HG02943 (cell line): Measurements from ENCODE around the gene LIPT1.
A peak's percentile ranks its signal among the peaks of the same experiment; 100 is the strongest.
"Not testable (repeated sequence)": the region's sequence is repeated elsewhere in the genome, so short reads cannot be mapped to it uniquely, and the experiment has no call there.

Experiments used
- ATAC-seq: cut with Tn5 transposase; IDR thresholded peaks from one replicate; pipeline ENCODE4 v1.9.1; 2021; ENCODE audit warnings: mild to moderate bottlenecking, low read depth, moderate library complexity; ENCODE audit not compliant: unreplicated experiment

The LIPT1 gene

DNA sequence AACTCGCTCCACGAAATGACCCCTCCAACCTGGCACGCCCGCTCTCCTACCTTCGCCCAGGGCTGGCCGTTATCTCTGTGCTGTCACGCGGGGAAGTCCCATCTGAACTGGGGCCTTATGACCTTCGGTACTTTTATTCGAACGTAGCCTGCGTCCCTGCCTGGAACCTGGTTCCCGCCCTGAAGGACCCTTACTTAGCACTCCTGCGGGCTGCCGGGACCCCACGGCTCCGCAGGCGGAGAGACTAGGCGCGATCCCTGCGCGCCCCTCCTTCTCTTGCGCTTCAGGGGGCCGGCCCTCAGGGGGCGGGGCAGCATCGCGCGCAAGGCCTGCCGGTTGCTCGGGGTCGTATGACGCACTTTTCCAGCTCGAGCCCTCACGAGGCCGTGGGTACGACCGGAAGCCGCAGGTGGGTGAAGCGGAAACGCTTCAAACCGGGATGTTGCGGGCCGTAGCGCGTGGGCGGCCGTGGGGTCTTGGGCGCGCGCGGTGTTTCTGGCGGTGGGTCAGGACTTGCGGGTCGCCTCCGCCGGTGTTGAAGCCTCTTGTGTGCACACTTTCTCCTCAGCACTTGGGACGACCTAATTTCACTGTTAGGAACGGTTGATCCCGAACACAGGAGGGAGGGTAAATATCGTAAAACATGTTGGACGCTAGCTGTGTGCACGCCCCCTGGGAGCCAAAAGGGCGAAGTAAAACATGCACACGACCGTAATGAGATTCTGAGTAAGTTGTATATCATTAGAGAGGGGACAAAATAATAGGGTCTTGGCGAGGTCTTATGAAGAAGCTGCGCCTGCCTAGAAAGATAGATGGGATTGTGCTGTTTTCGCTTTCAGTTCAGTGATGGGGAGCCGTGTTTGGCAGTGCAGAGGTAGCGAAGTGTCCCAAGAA is at the start of gene LIPT1, which contains the start of gene TSGA10:
Gene LIPT1, plus strand, starts transcription at position 325 of the 894 bp plus-strand sequence. CDS start 6,991 bp downstream, outside the sequence.
Gene TSGA10, minus strand, starts transcription at position 300 of the 894 bp plus-strand sequence. CDS start 45,503 bp downstream, outside the sequence.
- ATAC-seq: peak; percentile 95

DNA sequence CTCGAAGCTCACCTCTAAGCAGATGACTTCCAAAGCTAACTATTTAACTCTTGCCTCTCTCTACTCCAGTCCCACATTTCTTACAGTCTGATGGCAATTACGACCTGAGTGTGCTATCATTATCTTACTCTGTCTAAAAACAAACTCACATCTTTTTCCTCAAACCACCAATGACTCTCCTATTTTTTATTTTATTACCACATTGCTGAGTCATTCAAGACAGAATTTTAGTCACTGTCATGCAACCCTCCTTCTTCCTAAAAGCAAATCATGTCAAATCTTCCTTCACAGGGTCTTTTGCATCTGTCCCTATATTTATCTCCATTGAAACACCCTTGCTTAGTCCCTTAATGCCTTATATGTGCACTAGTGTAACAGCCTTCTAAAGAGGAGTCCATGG is 47.9 kb upstream of the LIPT1 start:
- no peak for ATAC-seq

DNA sequence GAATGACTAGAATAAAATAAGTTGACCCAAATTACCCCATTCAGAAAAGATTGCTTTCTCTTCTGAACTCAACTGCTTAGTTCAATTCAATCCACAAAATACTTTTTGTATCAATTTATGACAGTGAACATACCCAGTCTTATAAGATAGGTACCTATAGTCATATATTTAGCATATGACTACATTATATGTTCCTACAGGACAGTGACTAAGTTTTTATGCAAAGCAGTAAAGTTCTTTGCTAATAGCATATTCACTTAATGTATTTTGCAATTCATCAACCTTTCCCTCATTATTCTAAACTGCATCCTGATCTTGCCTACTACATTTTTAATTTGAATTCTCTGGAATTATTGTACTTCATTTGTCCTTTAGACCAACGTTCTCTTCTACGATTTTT is 43.5 kb upstream of the LIPT1 start:
- ATAC-seq: no peak

DNA sequence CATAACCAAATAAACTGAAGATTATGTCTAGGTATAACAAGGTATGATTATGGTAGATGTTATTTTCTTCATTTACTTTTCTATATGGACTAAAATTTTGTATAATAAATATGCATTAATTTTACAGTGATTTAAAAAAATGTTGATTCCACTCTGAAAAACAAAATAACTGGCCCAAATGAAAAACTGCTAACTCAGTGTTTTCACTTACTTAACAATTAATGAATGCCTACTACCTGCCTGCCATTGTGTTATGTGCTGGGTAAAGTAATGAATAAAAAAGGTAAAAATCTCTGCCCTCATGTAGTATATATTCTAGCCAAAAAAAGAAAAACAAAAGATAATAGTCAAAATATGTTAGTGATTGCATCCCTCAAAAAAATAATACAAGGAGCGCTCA is 42.8 kb upstream of the LIPT1 start:
- no peak for ATAC-seq

DNA sequence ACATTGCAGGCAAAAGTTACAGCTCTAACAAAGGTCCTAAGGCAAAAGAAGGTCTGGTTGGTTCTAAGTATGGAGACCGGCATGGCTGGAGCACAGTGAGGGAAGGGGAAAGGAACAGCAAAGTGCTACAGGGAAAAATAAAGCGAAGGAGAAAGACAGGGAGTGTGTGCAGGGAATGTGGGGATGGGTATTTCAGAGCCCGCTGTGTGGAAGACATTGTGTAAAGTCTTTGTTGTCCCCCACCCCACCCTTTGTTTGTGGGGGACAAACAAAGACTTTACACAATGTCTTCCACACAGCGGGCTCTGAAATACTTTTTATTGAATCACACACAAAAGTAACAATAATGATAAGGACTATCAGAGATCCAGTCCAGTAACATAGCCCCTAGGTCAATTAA is 42.1 kb upstream of the LIPT1 start:
- no peak for ATAC-seq

DNA sequence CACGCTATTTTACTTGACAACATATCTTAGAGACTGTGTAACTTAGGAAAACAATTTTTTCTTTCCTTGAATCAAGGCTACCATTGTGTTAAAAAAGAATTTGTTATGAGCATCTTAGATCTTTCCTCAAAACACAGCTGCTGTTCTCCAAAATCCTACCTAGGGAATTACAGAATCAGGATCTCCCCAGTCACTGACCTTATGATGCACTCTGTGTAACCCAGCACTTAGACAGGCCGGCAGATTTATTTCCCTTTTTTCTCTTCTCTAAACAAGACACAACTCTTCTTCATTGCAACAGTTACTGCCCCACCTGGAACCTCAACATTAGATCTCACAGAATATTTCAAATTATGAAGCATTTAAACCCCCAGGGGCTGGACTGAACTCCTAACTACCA is 26.8 kb upstream of the LIPT1 start:
- no peak for ATAC-seq

DNA sequence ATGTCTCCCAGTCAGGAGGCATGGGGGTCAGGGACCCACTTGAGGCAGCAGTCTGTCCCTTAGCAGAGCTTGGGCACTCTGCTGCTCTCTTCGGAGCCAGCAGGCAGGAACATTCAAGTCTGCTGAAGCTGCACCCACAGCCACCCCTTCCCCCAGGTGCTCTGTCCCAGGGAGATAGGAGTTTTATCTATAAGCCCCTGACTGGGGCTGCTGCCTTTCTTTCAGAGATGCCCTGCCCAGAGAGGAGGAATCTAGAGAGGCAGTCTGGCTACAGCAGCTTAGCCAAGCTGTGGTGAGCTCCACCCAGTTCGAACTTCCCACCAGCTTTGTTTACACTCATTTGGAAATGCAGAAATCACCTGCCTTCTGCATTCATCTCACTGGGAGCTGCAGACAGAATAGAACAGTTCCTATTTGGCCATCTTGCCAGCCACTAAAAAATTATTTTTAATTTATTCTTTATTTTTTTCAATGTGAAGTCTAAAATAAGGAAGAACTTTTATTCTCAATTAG is 19.7 kb upstream of the LIPT1 start:
- ATAC-seq: not testable (repeated sequence)

DNA sequence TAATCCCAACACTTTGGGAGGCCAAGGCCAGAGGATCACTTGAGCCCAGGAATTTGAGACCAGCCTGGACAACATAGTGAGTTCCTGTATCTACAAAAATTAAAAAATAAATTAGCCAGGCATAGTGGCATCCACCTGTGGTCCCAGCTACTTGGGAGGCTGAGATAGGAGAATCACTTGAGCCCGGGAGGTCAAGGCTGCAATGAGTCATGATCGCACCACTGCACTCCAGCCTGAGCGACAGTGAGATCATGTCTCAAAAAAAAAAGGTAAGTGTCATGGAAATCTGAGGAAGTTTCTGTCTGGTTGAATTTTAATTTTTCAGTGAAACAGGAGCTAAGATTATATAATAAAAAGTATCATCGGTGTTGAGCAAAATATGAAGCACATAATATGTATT is 15.8 kb upstream of the LIPT1 start:
- ATAC-seq: no peak

DNA sequence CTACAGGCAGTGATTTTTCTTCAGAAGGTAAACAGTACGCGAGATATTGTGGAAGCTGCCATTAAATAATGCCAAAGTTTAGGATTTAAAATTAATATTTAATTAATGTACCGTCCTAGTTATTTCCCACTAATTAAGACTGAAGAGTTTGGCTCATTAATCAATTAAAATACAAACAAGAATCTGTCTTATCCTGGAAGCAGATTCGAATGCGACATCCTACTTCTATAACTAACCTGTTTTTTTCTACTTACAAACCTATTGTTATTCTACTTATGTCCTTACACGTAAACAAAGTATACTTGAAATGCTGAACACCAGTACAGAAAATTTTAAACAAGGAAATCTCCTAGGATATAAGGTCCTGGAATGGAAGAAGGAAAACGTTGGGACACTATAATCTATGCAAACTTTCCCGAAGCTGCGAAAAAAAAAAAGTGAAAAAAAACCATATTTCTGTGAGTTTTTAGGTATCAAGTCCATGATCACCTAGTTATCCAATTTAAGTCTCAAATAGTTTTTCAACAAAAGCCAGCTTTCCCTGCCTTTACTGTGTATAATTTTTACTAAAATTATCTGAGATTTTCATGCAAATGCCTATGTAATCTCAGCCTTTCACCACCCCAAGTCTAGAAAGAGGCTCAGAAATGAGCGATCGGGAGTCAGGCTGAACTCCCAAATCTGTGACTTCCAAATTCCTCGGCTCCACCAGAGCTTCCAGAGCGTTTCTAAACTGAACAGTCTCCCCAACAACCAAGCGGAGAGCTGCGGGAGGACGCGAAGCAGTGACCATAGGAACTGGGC is 14.5 kb upstream of the LIPT1 start:
- no peak for ATAC-seq

DNA sequence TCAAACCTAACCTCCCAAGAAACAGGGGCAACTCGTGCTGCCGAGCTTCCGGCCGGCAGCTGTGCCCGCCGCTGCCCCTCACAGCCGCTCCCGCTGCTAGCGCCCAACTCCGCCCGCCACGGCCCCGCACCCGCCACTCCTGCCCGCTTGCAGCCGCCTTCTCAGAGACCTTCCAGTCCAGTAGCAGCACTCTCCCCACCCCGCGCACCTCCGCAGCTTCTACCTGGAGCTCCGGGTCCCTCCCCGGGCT is 14.0 kb upstream of the LIPT1 start:
- peak; percentile 40 for ATAC-seq

DNA sequence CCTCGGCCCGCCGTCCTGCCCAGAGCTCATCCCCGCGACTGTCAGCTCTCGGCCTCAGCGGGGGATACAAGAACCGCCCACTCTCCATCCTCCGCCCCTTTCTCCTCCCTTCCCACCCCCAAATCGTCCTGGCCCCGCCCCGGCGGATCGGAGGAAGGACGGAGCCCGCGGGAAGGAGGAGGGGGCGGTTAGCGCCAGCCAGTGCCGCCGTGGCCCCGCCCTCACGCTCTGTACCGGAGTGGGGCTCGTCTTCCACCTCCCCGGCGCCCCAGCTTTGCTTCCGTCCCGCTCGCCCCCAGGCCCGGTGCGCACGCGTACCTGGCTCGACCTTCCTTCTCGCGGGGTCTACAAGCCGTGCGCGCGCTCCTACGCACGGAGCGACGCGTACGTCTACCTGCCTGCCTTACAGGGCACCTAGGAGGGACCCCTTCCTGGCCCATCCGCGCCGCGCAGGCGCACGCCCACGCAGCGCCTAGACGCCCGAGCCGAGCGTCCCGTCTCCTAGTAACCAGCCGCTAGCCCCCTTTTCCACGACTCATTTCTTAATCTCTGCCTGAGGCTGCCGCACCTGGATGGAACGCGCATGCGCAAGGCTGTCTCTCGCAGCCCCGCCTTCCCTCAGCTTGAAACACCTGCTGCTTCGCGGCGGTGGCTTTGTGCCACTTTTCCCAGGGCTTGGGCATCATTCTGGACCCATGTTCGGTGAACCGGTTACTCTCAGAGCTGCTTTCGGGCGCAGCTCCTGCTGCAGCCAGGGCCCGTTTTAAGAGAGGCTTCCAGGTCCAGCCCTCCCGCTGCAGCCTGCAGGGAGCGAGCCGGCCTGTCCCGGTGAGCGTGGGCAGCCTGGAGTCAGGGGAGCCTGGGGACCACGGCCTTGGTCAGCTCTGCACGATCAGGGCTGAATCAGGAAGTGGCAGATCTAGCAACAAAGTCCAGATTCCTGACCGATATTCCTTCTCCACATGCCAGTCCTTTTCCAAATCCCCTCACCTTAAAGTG is 13.4 kb upstream of the LIPT1 start, which contains the start of gene C2orf15:
Gene C2orf15, plus strand, starts transcription at position 598 of the 999 bp plus-strand sequence. CDS start 8,852 bp downstream, outside the sequence.
- ATAC-seq: peak; percentile 90

DNA sequence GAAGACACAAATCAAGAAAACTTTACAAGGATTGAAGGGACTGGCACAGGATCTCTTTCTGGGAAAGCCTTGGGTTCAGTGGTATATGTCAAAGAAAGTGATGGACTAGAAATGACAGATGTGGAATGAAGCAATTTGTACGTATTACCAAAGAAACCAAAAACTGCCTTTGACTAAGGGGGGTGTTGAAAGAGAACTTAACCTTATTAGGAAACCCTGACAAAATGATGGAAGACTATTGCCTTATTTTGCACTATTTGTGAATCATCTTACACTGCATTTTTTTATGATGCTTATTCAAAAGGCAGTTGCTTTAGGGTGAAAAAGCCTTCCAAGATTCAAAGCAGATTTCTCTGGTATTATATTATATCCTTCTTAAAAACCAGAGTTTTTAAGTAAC is 4.1 kb upstream of the LIPT1 start:
- no peak for ATAC-seq

DNA sequence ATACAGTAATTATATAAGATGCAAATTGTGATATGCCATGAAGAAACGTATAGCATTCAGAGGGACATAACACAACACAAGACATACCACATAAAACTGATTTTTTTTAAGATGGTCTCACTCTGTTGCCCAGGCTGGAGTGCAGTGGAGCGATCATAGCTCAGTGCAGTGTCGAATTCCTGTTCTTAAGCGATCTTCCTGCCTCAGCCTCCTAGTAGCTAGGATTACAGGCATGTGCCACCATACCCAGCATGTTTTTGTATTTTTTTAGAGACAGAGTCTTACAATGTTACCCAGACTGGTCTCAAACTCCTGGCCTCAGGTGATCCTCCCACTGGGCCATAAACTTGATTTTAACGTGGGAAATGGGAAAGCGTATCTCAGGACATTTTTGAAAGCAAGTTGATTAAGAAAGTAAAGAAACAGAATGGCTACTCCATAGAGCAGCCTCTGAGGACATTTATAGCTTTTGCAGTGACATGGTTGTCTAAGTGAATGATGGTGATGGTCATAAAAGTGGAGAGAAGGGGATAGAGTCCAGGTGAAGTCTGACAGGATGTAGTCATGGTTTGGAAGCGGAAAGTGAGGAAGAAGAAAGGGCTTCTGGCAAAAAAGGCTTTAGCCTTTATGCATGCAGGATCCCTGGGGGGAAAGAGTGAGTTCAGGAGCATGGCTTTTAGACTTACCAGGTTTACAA is 2.4 kb upstream of the LIPT1 start:
- no peak for ATAC-seq

DNA sequence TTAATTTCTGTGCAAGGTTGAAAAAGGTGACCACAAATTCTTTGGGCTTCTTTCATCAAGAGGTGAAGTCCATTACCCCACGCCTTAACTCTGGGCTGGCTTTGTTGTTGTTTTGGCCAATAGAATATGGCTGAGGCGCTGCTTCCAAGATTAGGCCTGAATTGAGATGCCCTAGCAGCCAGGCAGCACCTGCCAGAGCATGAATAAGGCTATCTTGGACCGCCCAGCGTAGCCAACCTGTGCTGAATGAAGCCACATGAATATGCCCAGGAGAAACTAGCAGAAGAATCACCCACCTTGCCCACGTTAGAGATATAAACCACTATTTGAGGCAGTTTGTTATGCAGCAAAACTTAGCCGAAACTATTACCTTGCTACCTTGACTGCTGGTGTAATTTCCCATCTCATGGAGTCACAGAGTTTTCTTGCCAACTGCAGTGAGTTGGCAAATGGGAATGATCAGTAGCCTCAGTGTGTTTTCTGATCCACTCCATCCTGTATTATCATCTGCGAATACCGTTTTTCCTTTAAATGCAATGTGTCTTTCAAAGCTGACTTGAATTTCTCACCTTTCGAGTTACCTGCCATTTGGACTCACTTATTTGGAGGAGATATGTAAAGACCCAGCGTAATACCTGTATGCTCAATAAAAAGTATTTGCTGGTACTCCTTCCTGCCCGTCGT is 704 bp upstream of the LIPT1 start:
- ATAC-seq: no peak

DNA sequence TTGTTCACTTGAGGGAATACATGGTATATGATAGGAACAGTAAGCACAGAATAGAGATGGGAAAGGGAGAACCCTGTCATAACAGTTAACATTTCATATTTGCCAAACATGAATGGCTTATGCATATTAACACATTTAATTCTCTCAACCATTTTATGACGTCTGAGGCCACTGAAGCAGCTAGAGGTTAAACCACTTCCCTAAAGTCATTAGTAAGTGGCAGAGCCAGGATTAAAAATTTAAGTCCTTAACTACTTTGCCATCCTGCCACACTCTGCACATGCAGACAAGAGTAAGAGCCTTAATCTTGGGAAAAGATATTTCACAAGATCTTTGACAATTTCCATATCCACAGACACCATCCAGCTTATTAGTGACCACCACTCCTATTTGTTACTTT is 2.1 kb downstream of the LIPT1 start:
- ATAC-seq: no peak

DNA sequence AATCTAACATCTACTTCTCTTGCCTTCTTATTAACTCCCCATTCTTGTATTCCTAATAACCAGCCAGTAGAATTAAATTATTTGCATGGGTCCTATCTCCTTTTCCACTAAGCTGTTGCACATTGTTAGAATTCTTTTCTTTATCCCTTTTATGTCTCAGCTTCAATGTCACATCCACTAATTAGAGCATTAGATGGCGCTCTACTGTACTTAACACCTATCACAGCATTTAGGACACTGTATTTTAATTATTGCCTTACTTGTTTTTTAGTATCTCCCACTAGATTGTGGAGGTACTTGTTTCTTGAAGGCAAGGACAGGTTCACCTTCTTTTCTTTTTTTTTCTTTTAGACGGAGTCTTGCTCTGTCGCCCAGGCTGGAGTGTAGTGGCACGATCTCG is 3.8 kb downstream of the LIPT1 start:
- no peak for ATAC-seq

DNA sequence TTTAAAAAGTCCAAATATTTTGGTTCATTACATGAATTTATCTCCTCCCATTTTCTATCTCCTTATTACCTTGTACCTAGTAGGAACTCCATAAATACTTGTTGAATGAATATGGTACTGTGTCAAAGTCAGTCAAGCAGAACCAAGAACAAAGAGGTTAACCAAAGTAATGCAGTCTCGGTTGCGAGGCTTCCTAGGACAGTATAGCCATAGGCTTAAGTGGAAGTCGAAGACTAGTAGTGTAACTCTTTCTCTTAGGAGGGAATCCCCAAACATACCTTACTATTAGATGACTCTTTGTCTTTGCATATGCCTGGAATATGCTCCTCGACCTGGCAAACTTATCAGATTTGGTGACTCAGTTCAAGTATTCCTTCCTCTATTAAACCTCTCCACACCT is 4.8 kb downstream of the LIPT1 start:
- no peak for ATAC-seq

DNA sequence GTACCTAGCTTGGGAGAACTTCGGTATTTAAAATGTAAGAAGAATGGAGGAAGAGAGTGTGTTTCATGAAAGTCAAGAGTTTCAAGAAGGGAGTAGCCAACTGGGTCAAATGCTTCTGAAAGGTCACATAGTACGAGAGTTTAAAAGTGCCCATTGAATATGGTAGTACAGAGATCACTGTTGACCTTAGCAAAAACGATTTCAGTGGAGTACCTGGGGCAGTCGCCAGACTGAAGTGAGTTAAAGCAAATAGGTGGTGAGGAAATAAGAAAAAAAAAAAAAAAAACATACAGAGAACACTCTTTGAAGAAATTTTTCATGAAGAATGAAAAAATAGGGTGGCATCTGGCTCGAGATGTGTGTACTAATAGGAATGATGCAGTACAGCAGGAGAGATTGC is 11.5 kb downstream of the LIPT1 start:
- no peak for ATAC-seq

DNA sequence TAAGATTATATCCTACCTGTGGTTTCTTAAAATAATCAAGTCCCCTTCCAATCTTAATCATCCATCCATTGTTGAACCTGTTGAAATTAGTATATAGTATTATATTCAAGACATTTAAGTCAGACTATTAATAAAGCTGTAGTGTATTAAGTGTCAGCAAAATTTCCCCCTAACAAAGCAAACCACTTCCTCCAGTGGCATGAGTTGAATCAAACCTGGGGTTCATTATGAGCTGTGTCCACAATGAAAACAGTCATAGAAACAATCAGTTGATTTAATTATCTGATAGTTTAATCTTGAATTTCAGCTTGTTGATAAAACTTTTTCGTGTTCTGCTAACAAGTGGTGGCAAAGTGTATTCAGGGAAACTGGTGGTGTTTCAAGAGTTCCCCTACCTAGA is 14.8 kb downstream of the LIPT1 start:
- ATAC-seq: no peak
